Inflammatory macrophage treated with lipopolysaccharide for 4 hours (primary cell): ENCODE data around the gene PLVAP.
A peak's percentile ranks its signal among the peaks of the same experiment; 100 is the strongest.

Source experiments
- DNase-seq: peaks from one replicate; pipeline ENCODE4 v3.0.0-alpha.2; 2020

Gene PLVAP

DNA sequence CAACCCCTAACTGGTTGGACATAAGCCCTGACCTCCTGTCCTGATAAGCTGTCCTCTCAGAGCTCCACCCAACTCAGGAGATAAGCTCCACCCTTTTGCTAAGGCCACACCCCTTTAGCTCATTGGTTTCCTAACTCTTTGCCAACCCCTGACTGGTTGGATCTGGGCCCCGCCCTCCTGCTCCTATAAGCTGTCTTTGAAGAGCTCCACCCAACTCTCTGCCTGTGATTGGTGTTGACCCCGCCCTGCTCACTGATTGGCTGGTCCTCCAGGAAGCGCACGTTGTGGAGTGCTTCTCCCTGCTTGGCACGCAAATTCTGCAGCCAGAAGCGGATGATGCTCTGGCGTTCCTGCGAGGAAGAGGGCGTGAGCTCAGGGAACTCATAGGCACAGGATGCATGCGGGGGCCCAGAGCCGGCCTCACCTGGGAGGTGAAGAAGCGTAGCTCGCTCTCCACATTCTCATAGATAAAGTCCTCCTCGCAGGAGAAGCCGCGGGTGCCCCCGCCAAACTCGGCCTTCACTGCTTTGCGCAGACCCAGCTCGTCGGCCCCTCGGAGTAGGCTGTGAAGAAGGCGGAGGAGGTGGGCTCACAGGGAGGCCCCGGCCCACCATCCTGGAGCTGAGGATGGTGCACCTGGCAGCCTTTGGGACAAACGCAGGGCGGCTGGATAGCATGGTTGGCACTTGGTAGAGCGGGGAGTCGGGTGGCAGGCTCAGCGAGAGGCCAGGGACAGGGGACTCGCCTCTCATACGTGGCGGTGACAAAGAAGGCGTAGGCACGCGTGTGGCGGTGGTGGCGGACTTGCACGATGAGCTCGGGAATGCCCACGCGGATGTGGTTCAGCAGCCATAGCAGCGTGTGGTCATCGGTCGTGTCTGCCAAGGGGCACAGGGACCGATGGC, 44.2 kb downstream of the PLVAP start:
- peak; percentile 66 for DNase-seq

- DNase-seq = no peak
Observed at GRCh38 chr19:17332360-17332676, 44.8 kb downstream of the PLVAP start.

DNA sequence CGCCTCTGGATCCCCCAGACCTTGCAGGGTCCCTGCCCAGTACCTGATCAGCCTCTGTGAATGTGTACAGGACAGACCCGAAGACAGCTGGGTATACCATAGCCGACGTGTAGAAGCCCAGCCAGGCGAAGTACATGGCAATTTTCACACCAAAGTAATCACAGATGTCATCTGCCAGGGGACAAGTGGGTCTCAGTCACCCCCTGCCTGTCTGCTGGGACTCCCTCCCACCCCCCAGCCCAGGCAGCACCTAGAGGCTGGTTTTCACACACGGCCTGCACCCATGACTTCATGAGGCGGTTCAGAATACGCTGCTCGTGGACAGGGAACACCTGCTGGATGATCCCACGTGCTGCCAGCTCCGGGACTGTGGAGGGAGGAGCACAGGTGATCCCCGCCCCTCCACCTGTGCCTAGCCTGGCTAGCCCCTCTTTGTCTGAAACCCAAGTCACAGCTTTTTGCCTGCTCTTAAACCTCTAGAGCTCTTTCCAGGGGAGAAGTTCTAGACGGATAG, 46.0 kb downstream of the PLVAP start:
- no peak for DNase-seq

DNA sequence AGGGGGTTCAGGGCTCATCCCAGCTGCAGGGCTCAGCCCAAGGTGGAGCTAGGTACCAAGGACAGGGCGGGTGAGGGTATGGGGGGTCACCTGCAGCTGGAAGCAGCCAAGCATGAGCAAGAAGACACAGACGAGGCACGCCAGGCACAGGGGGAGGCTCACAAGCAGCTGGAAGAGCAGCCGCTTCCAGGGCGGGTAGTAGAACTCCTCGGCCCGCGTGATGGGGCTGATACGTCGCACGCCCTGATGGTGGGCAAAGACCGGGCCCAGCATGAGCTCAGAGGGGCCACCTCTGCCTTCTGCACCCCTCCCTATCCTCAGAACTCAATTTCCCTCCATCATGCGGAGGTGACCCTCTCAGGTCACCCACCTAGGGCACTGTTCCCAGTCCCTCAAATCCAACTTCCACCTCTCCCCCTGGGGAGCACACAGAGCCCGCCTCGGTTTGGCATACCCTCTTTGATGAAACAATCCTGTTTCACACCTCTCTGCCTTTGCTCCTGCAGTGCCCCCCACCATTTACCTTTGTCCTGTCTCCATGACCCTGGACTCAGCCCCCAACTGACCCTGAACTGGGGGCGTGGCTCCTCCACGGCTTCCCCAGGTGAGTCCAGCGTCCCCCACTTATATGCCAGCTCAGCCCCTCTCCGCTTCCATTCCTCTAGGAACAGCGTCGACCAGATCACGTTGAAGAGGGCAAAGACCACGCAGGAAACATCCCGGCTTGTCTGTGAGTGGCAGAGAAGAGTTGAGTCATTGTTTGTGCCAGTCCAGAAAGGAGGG, 46.7 kb downstream of the PLVAP start:
- no peak for DNase-seq

GRCh38 chr19:17329366-17330261, 47.5 kb downstream of the PLVAP start:
- no peak for DNase-seq

GRCh38 chr19:17328517-17329365, 48.4 kb downstream of the PLVAP start:
- DNase-seq = no peak

- DNase-seq = peak; percentile 40
Observed at GRCh38 chr19:17327654-17328516, 49.3 kb downstream of the PLVAP start.

DNA sequence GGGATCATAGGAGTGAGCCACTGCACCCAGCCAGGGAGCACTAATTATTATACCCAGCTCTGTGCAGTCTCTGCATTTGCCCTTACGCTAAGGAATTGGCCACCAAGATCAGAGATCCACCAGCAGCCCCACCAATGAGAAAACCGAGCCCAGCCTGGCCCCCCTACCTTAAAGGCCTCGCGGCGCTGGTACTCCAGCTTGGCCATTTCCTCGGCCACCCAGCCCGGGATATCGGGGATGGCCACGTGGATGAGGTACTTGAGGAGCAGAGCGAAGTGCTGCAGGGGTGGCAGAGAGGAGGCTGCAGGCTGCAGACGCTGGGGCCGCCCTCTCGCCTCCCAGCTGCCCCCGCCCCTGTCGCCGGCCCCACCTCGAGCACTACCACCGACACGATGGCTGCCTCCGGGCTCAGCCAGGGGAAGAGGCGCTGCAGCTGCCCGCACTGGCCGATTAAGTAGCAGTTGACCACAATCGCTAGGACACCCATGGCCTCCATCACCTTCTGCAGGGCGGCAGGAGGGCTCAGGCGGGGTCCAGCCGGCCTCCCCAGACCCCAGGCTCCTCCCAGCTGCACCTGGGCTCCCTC, 50.0 kb downstream of the PLVAP start:
- no peak for DNase-seq

DNA sequence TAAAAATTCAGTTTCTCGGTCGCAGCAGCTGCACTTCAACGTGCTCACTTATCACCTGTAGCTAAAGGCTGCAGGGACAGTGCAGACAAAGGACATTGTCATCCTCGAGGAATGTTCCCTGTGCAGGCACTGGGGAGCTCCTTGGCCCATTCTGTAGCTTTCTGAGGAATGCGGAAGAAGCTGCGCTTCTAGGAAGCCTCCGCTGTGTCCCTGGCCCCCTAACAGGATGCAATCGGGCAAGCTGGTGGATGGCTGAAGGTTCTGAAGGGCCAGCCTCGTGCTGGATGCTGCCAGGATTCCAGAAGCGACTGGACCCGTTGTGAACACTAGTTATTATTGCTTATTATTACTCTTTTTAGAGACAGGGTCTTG, 50.6 kb downstream of the PLVAP start:
- no peak for DNase-seq

DNA sequence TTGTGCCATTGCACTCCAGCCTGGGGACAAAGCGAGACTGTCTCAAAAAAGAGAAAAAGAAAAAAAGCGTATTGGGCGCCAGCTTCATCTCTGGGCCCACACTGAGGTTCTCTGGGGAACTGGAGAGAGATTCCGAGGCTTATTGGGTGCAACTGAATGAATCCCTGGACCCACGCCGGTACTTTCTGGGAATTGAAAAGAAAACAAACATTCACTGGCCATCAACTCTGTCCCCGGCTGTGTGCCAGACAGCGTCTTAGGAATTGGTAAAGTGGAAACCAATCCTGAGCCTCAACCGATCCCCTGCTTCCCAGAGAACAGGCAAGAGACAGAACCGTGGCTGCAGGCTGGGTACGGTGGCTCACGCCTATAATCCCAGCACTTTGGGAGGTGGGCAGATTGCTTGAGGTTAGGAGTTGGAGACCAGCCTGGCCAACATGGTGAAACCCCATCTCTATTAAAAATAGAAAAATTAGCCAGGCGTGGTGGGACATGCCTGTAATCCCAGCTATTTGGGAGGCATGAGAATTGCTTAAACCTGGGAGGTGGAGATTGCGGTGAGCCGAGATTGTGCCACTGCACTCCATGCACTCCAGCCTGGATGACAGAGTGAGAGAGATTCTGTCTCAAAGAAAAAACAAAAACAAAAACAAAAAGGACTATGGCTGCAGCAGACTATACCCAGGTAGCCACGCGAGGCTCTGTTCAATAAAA, 51.1 kb downstream of the PLVAP start:
- no peak for DNase-seq

DNA sequence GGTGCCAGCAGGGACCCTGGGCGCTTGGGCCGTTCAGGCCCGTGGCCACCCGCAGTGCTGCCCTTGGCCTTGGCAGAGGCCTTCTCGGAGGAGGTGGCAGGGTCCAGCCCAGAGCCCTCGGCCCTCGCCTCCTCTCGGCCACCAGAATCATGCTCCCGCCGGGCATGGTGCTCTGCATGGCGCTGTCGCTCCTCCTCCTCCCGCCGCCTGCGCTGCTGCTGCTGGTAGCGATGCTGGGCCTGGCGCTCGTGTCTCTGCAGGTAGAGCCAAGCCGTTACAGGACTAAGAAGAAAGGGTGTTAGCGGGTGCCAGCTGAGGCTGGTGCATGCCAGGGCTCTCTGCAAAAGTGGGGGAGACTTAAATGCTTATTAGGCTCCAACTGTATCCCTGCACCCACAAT, 52.0 kb downstream of the PLVAP start:
- no peak for DNase-seq

DNA sequence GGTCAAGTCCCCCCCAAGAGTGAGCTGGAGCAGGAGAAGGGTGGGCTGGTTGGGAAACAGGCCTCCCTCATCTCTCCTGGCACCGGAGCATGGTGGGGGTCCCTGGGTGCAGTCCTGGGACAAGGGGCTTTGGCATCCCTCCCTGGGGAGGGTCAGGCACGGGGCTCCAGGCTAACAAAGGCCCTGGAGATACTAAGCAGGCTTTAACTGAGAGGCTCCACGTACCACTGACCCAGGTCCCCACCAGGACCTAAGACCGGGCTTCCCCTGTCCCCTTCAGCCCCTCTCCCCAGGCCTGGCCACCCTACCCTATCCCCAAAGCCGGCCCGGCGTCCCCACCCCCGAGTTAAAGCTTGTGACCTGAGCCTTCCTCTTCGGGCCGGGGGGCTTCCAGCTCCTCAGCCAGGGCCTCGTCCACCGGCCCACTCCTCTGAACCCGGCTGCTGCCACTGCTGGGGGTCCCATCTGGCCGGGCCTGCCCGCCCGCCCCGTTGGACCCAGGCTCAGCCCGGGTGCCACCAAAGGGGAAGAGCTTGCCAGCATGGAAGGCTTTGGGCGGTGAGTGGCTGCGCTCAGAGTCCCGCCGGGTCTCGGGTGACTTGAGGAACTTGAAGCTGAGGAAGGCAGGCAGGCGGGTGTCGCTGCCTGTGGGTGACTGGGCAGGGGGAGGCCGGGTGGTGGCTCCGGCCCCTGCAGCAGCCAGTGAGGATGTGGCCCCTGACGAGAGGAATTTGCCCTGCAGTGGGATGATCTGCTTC, 52.6 kb downstream of the PLVAP start:
- no peak for DNase-seq

DNA sequence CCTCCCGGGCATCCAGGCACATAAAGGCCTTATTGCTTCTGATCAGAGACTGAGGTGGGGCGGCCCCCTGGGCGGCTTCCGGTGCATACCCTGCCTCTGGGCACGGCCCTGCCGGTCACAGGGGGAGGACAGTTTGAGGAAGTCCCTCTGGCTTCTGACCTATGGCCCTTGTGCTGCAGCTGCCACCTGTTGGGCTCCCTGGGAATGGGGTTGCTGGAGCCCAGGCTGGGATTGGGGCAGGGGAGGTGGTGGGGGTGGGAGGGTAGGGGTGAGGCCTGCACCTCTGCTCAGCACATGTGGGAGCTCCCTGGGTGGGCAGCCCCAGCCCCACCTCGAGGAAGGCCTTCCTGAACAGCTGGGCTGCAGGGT, 53.2 kb downstream of the PLVAP start:
- peak; percentile 45 for DNase-seq

- DNase-seq = no peak
Observed at GRCh38 chr19:17323300-17323963, 53.7 kb downstream of the PLVAP start.

GRCh38 chr19:17322854-17323253, 54.3 kb downstream of the PLVAP start:
- no peak for DNase-seq

DNA sequence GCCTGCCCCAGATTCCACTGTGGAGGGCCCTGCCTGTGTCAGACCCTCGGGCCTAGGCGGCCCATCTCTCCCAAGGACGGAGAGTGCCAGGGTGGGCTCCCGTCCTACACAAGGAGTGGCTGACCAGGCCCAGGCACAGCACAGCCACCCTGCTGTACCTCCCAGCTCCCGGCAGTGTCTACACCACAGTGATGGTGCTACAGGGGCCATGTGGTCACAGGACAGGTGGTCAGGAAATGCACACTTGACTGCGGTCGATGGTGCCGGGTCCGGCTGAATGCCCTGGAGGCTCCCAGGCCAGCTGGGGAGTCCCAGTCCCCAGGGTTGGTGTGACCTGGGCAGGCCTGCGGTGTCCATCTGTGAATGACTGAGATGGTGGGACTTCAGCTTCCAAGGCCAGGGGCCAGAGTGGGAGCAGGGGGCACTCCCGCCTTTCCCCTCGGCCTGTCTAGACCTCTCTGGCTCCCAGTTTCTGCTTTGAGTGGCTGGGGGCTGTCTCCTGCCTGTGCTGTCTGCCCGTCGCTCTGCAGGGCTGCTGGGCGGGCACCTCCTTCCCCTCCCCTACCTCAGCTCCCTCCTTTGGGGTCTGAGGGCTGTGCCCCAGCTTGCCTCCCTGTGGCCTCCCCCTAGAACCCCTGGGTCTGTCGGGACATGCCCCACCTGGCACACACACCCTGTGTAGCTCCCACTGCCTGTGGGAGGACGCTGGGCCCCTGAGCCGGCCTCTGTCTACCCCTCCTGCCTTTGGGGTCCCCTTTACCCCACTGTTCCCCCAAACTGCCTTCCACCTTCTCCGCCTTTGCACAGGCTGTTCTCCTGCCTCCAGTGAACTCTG, 55.3 kb downstream of the PLVAP start:
- no peak for DNase-seq

- DNase-seq = no peak
Observed at GRCh38 chr19:17320435-17320834, 56.7 kb downstream of the PLVAP start.
